Neutrophil (primary cell): ENCODE results near the gene LCN15.

Source experiments
- H3K27ac ChIP-seq: fragments of 200-600 bp; sonication (generic); 2 replicates; pipeline ENCODE4 v1.5.1; 2016; ENCODE audit warnings: mild to moderate bottlenecking, moderate library complexity
- H3K27me3 ChIP-seq: fragments of 200-600 bp; sonication (generic); 2 replicates; pipeline ENCODE4 v1.6.0; 2016; ENCODE audit warnings: mild to moderate bottlenecking
- H3K36me3 ChIP-seq: fragments of 200-600 bp; sonication (generic); 2 replicates; pipeline ENCODE4 v1.5.1; 2017
- H3K4me1 ChIP-seq, 2 experiments: fragments of 200-600 bp in 1 of 2; sonication (generic) in 1 of 2; 1 replicate in 1 of 2; 2 replicates in 1 of 2; pipeline versions ENCODE4 v1.5.1 to v1.6.1; 2013 to 2016; ENCODE audit warnings: low read depth in 1 of 2, low read length in 1 of 2, mild to moderate bottlenecking in 1 of 2, moderate library complexity in 1 of 2; ENCODE audit not compliant: control insufficient read depth in 1 of 2, insufficient read depth in 1 of 2
- H3K4me3 ChIP-seq, 2 experiments: fragments of 200-600 bp in 1 of 2; sonication (generic) in 1 of 2; 1 replicate in 1 of 2; 2 replicates in 1 of 2; pipeline ENCODE4 v1.5.1; 2013 to 2016; ENCODE audit warnings: low read depth in 1 of 2, low read length in 1 of 2, mild to moderate bottlenecking in 1 of 2, moderate library complexity in 1 of 2
- H3K9me3 ChIP-seq: fragments of 200-600 bp; sonication (generic); 2 replicates; pipeline ENCODE4 v1.5.1; 2016
- CTCF ChIP-seq: fragments of 200-600 bp; sonication (generic); IDR thresholded peaks from 2 replicates; pipeline ENCODE4 v1.5.1; 2016; ENCODE audit warnings: antibody characterized with exemption

The LCN15 gene

DNA sequence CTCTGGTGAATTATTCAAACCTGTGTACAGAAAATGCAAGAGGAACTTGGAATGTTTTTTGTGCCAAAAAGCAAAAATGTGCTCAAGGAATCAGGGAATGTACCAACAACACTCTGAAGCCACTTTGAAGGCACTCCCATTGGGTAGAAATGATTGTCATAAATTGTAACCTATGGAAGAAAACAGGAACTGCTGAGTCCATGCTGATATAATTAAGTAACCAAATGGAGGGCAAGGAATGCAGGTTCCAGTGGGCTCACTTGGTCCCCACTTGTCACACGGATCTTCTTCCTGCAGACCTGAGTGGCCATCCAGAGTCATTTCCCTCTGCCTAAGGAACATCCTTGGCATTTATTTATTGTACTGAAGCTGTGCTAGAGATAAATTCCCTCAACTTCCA lies 13.1 kb downstream of the LCN15 start:
- H3K4me1 ChIP-seq = no peaks in the 10 kb centered on the region
- no peak for TF ChIP-seq CTCF
- H3K4me3 ChIP-seq = no peak overlapping the region
- peaks cover 6% of the 10 kb centered on the region for H3K9me3 ChIP-seq
- no peaks in the 10 kb centered on the region for H3K36me3 ChIP-seq
- H3K27ac ChIP-seq = no peak overlapping the region
- peaks cover 68% of the 10 kb centered on the region for H3K27me3 ChIP-seq

GRCh38 chr9:136750526-136750925 lies 13.8 kb downstream of the LCN15 start:
- Histone ChIP-seq H3K9me3 (peaks cover 6% of the 10 kb centered on the region), H3K27me3 (peaks cover 75% of the 10 kb centered on the region), H3K4me3 (no peak overlapping the region), H3K27ac (no peak overlapping the region), H3K4me1 (no peaks in the 10 kb centered on the region), H3K36me3 (no peaks in the 10 kb centered on the region)
- TF ChIP-seq CTCF = no peak

- no peaks in the 10 kb centered on the region for H3K36me3 ChIP-seq
- H3K4me1 ChIP-seq = no peaks in the 10 kb centered on the region
- peaks cover 6% of the 10 kb centered on the region for H3K9me3 ChIP-seq
- H3K27me3 ChIP-seq = peaks cover 77% of the 10 kb centered on the region
- H3K4me3 ChIP-seq = no peak overlapping the region
- H3K27ac ChIP-seq = no peak overlapping the region
- no peak for TF ChIP-seq CTCF
These were observed 15.4 kb downstream of the LCN15 start for GRCh38 chr9:136748666-136749611.

- peaks cover 6% of the 10 kb centered on the region for H3K9me3 ChIP-seq
- TF ChIP-seq CTCF = no peak
- peaks cover 79% of the 10 kb centered on the region for H3K27me3 ChIP-seq
- H3K4me3 ChIP-seq = no peak within 1 kb of the TSS
- H3K36me3 ChIP-seq = no peaks in the 10 kb centered on the region
- no peaks in the 10 kb centered on the region for H3K4me1 ChIP-seq
- H3K27ac ChIP-seq = no peak within 1 kb of the TSS
These were observed 16.1 kb downstream of the LCN15 start, which contains the start of gene LCN6 for GRCh38 chr9:136748201-136748600. LCN6 (minus strand) TSS chr9:136748525; CDS start chr9:136748483, 42 bp downstream.

- H3K4me1 ChIP-seq = no peaks in the 10 kb centered on the region
- H3K27me3 ChIP-seq = peaks cover 87% of the 10 kb centered on the region
These were observed 16.9 kb downstream of the LCN15 start for GRCh38 chr9:136747161-136748060.

More at GRCh38 chr9:136747161-136748060, 16.9 kb downstream of the LCN15 start:
- TF ChIP-seq CTCF = no peak
- Histone ChIP-seq H3K27ac (no peak overlapping the region), H3K36me3 (no peaks in the 10 kb centered on the region), H3K9me3 (peaks cover 6% of the 10 kb centered on the region), H3K4me3 (no peak overlapping the region)
